OCI-LY1 (cell line): ENCODE measurements around the gene TRAT1.

Source experiments
- H2AFZ ChIP-seq: fragments of 200-600 bp; sonication (generic), shearing (Covaris generic); 2 replicates; pipeline ENCODE4 v1.6.0; 2014; ENCODE audit warnings: antibody characterized with exemption, mild to moderate bottlenecking, low read length
- H3F3A ChIP-seq: fragments of 200-600 bp; sonication (generic), shearing (Covaris generic); 2 replicates; pipeline ENCODE4 v1.6.0; 2014; ENCODE audit warnings: mild to moderate bottlenecking, antibody characterized with exemption, low read length, moderate library complexity; ENCODE audit not compliant: insufficient read depth
- H3K27ac ChIP-seq: fragments of 200-600 bp; sonication (generic); 2 replicates; pipeline ENCODE4 v1.5.1; 2014; ENCODE audit warnings: low read length, mixed run types, mild to moderate bottlenecking, low read depth; ENCODE audit not compliant: poor library complexity, severe bottlenecking
- H3K27me3 ChIP-seq: fragments of 200-600 bp; sonication (generic); 2 replicates; pipeline ENCODE4 v1.6.0; 2014; ENCODE audit warnings: antibody characterized with exemption, mild to moderate bottlenecking, low read length, moderate library complexity; ENCODE audit not compliant: insufficient read depth
- H3K36me3 ChIP-seq: fragments of 200-600 bp; sonication (generic); 2 replicates; pipeline ENCODE4 v1.6.1; 2014; ENCODE audit warnings: mild to moderate bottlenecking, antibody characterized with exemption, low read length, moderate library complexity, mixed read lengths; ENCODE audit not compliant: insufficient read depth
- H3K4me1 ChIP-seq: fragments of 200-600 bp; sonication (generic); 2 replicates; pipeline ENCODE4 v1.5.1; 2014; ENCODE audit warnings: mild to moderate bottlenecking, low read length, moderate library complexity; ENCODE audit not compliant: insufficient read depth, severe bottlenecking
- H3K4me2 ChIP-seq: fragments of 200-600 bp; sonication (generic), shearing (Covaris generic); 2 replicates; pipeline ENCODE4 v1.6.1; 2014; ENCODE audit warnings: low read length
- H3K4me3 ChIP-seq: fragments of 200-600 bp; sonication (generic); 2 replicates; pipeline ENCODE4 v1.5.1; 2014; ENCODE audit warnings: low read length, low read depth, mild to moderate bottlenecking, mixed read lengths; ENCODE audit not compliant: poor library complexity, severe bottlenecking
- H3K79me2 ChIP-seq: fragments of 200-600 bp; shearing (Covaris generic); 2 replicates; pipeline ENCODE4 v1.6.1; 2016; ENCODE audit warnings: mixed run types, low read length, mixed read lengths; ENCODE audit not compliant: insufficient read depth
- H3K9ac ChIP-seq: fragments of 200-600 bp; sonication (generic), shearing (Covaris generic); 2 replicates; pipeline ENCODE4 v1.6.1; 2014; ENCODE audit warnings: mild to moderate bottlenecking, low read length, mixed read lengths
- H3K9me2 ChIP-seq: fragments of 200-600 bp; sonication (generic), shearing (Covaris generic); 2 replicates; pipeline ENCODE4 v1.6.1; 2014; ENCODE audit warnings: low read depth, mild to moderate bottlenecking, low read length, mixed read lengths
- H3K9me3 ChIP-seq: fragments of 200-600 bp; shearing (Covaris generic); 2 replicates; pipeline ENCODE4 v1.6.1; 2014; ENCODE audit warnings: low read length, mixed read lengths
- H4K20me1 ChIP-seq: fragments of 200-600 bp; sonication (generic), shearing (Covaris generic); 2 replicates; pipeline ENCODE4 v1.6.0; 2016; ENCODE audit warnings: mild to moderate bottlenecking, low read length; ENCODE audit not compliant: insufficient read depth
- CTCF ChIP-seq: fragments of 200-600 bp; sonication (generic), shearing (Covaris generic); IDR thresholded peaks from 2 replicates; pipeline ENCODE4 v1.5.1; 2017; ENCODE audit warnings: mild to moderate bottlenecking, antibody characterized with exemption, low read length, moderate library complexity, mixed read lengths
- EZH2 ChIP-seq: fragments of 200-600 bp; sonication (generic), shearing (Covaris generic); IDR thresholded peaks from 2 replicates; pipeline ENCODE4 v1.8.0; 2017; ENCODE audit warnings: borderline replicate concordance, mixed run types, mild to moderate bottlenecking, antibody characterized with exemption, low read length, moderate library complexity, mixed read lengths

The TRAT1 gene

GRCh38 chr3:108834551-108834950 is 12.0 kb downstream of the TRAT1 start:
- no peaks in the 10 kb centered on the region for H3K27me3 ChIP-seq
- no peak overlapping the region for H3K27ac ChIP-seq
- no peak overlapping the region for H3K4me3 ChIP-seq
- H3K36me3 ChIP-seq, result no peaks in the 10 kb centered on the region
- H3K9me2 ChIP-seq, result no peaks in the 10 kb centered on the region
- no peak overlapping the region for H2AFZ ChIP-seq
- H3F3A ChIP-seq, result no peaks in the 10 kb centered on the region
- no peaks in the 10 kb centered on the region for H3K79me2 ChIP-seq
- no peak overlapping the region for H3K9ac ChIP-seq
- no peak overlapping the region for H3K4me2 ChIP-seq
- TF ChIP-seq EZH2, result no peak
- no peak for TF ChIP-seq CTCF
- H3K9me3 ChIP-seq, result no peaks in the 10 kb centered on the region
- H3K4me1 ChIP-seq, result no peaks in the 10 kb centered on the region
- no peaks in the 10 kb centered on the region for H4K20me1 ChIP-seq

GRCh38 chr3:108835101-108835500 is 12.5 kb downstream of the TRAT1 start:
- no peak overlapping the region for H3K4me3 ChIP-seq
- H3K79me2 ChIP-seq, result no peaks in the 10 kb centered on the region
- no peaks in the 10 kb centered on the region for H4K20me1 ChIP-seq
- TF ChIP-seq EZH2 (no peak), CTCF (no peak)
- H3K9me3 ChIP-seq, result no peaks in the 10 kb centered on the region
- H3K4me2 ChIP-seq, result no peak overlapping the region
- no peak overlapping the region for H2AFZ ChIP-seq
- no peaks in the 10 kb centered on the region for H3K9me2 ChIP-seq
- H3K4me1 ChIP-seq, result no peaks in the 10 kb centered on the region
- H3K9ac ChIP-seq, result no peak overlapping the region
- H3K36me3 ChIP-seq, result no peaks in the 10 kb centered on the region
- no peaks in the 10 kb centered on the region for H3F3A ChIP-seq
- no peaks in the 10 kb centered on the region for H3K27me3 ChIP-seq
- H3K27ac ChIP-seq, result no peak overlapping the region

DNA sequence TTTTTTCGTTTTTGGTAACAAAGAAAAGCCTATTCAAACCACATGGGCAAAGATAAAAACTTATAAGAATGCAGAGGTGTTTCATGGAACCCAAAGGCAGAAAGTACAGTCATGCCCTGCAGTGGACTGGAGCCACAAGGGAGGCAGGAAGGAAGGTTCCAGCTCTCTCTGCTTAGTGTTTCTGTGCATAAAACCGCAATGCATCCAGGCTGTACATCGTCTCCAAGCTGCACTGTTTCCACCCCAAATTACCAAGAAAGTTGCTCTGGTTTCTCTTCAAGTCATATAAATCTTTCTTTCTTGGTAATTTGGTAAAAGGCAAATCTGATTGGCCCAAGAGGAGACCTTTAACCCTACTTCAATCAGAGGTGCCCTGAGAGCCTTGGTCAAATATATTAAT is 15.8 kb downstream of the TRAT1 start:
- no peaks in the 10 kb centered on the region for H4K20me1 ChIP-seq

More for the DNA sequence above, 15.8 kb downstream of the TRAT1 start:
- Histone ChIP-seq H3K4me1 (no peaks in the 10 kb centered on the region), H3K79me2 (no peaks in the 10 kb centered on the region), H3K9me2 (no peaks in the 10 kb centered on the region), H3K4me3 (no peak overlapping the region), H3K36me3 (no peaks in the 10 kb centered on the region), H3F3A (no peaks in the 10 kb centered on the region), H3K4me2 (no peak overlapping the region), H2AFZ (no peak overlapping the region), H3K9me3 (no peaks in the 10 kb centered on the region), H3K27me3 (no peaks in the 10 kb centered on the region), H3K9ac (no peak overlapping the region), H3K27ac (no peak overlapping the region)
- TF ChIP-seq EZH2 (no peak), CTCF (no peak)
